Heart left ventricle (tissue), 16 donors: Measurements from ENCODE around the gene MTX3. TPM values are rescaled to one million over a fixed set of nuclear protein-coding genes. Genes with fewer than 3 reads are reported as not detected.

Experiments
- ATAC-seq, 4 donors: fragments of 200-7000 bp; cut with Tn5 transposase; one replicate each; pipeline ENCODE4 v1.9.1; 2020 to 2022; ENCODE audit warnings: moderate library complexity in 4 of 4, mild to moderate bottlenecking in 3 of 4, moderate number of reproducible peaks in 1 of 4
- DNase-seq, 5 donors: peaks; one replicate each; pipeline ENCODE4 v3.0.0-alpha.2; 2020
- H3K27ac ChIP-seq, 12 donors: fragments of 200-600 bp; sonication (generic) in 4 of 12; one replicate each; pipeline versions ENCODE4 v1.5.0 to v1.8.0; 2016 to 2022; ENCODE audit warnings: mild to moderate bottlenecking in 2 of 12
- H3K27me3 ChIP-seq, 9 donors: fragments of 200-600 bp; sonication (generic) in 2 of 9; one replicate each; pipeline versions ENCODE4 v1.5.1 to v1.8.0; 2016 to 2022; ENCODE audit warnings: mild to moderate bottlenecking in 3 of 9
- H3K36me3 ChIP-seq, 9 donors: fragments of 200-600 bp; sonication (generic) in 2 of 9; one replicate each; pipeline versions ENCODE4 v1.5.0 to v1.8.0; 2018 to 2022; ENCODE audit warnings: mild to moderate bottlenecking in 2 of 9
- H3K4me1 ChIP-seq, 12 donors: fragments of 200-600 bp; sonication (generic) in 4 of 12; one replicate each; pipeline versions ENCODE4 v1.5.0 to v1.8.0; 2016 to 2022; ENCODE audit warnings: mild to moderate bottlenecking in 3 of 12
- H3K4me3 ChIP-seq, 12 donors: fragments of 200-600 bp; sonication (generic) in 4 of 12; one replicate each; pipeline versions ENCODE4 v1.5.0 to v1.8.0; 2017 to 2022; ENCODE audit warnings: mild to moderate bottlenecking in 9 of 12, moderate library complexity in 4 of 12
- H3K9me3 ChIP-seq, 12 donors: fragments of 200-600 bp; sonication (generic) in 4 of 12; one replicate each; pipeline versions ENCODE4 v1.5.0 to v1.8.0; 2016 to 2022; ENCODE audit warnings: mild to moderate bottlenecking in 1 of 12
- POLR2A ChIP-seq, 2 donors: fragments of 450-650 bp; IDR thresholded peaks; one replicate each; pipeline ENCODE4 v1.6.1; 2017; ENCODE audit warnings: antibody characterized with exemption in 2 of 2, mild to moderate bottlenecking in 2 of 2, moderate library complexity in 2 of 2
- WGBS, 4 donors: extraction: QIAGEN DNeasy Blood & Tissue Kit in 2 of 4; methylation state at CpG; one replicate each; pipeline versions ENCODE4 v1.1.5 to v1.1.7; 2013 to 2018; 5-methylcytosine and 5-hydroxymethylcytosine counted together
- intact Hi-C, 10 donors: fragments of 100-400 bp; cut with DNase I; formaldehyde crosslinking; loops; one replicate each; pipeline versions ENCODE4 v1.11.1 to v1.14.2; 2022
- polyA plus RNA-seq, 2 donors: library from polyadenylated mRNA; stranded (reverse); fragments of 200-250 nt; gene quantifications; one replicate each; pipeline ENCODE4 v1.2.3, GENCODE V29; 2013
- total RNA-seq, 9 donors: library from RNA; depleted of rRNA in 2 of 9; stranded (reverse); fragments of >200 nt in 2 of 9; fragmentation: NEBNext Ultra II Directional in 3 of 9; extraction: Animal tissue kit (Norgen Biotek cat#: 25700) in 3 of 9; gene quantifications; one replicate each; pipeline versions ENCODE4 v1.1.0 to v1.2.4, GENCODE V29; 2016 to 2023
- TF ChIP-seq, protein P1 (sequence below), 12 donors: fragments of 200-600 bp; sonication (generic) in 4 of 12; IDR thresholded peaks; one replicate each; pipeline versions ENCODE4 v1.5.0 to v1.8.0; 2018 to 2022; ENCODE audit warnings: antibody characterized with exemption in 12 of 12, mild to moderate bottlenecking in 5 of 12
- donor health status: ischemic (EF 13 %, LVEDD 7.1; RV severe dilation, severe dysfunction).
- donor health status: healthy with polysubstance abuse.
- donor health status: DM: no; HTN: yes; CAD: no.
- donor health status: DM: no; HTN: no; CAD: no.
- donor health status: ischemic (EF 25% LVEDD 6.9; RV normal size, moderate dysfunction).
- donor health status: ischemic (EF 25% LVEDD 5.7; RV mildly dilated, moderate dysfunction).
- donor health status: healthy.
- donor health status: DM: yes; HTN: yes; CAD: no.
- donor health status: ischemic (EF 35%, LVEDD 5.7; RV mildly dilated, moderate dysfunction).
- donor health status: nonischemic (EF 11% LVEDD 7.7; RV severe dilation, severe dysfunction).
- donor health status: DM: yes; HTN: yes; CAD: no.
- donor health status: PGD.
- donor health status: ischemic (EF 29% LVEDD 5.4; RV normal size, mild dysfunction).
- donor health status: nonischemic (EF 23%, LVEDD 6.1; RV moderate dilation, normal function).

The MTX3 gene
- total and polyA plus RNA-seq, 11 donors, result 4.2 to 14.4 (median 11.8) TPM

- TF ChIP-seq, protein P1, sequence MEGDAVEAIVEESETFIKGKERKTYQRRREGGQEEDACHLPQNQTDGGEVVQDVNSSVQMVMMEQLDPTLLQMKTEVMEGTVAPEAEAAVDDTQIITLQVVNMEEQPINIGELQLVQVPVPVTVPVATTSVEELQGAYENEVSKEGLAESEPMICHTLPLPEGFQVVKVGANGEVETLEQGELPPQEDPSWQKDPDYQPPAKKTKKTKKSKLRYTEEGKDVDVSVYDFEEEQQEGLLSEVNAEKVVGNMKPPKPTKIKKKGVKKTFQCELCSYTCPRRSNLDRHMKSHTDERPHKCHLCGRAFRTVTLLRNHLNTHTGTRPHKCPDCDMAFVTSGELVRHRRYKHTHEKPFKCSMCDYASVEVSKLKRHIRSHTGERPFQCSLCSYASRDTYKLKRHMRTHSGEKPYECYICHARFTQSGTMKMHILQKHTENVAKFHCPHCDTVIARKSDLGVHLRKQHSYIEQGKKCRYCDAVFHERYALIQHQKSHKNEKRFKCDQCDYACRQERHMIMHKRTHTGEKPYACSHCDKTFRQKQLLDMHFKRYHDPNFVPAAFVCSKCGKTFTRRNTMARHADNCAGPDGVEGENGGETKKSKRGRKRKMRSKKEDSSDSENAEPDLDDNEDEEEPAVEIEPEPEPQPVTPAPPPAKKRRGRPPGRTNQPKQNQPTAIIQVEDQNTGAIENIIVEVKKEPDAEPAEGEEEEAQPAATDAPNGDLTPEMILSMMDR (IDR thresholded peaks at IDR 0.05), result no peak
- peak in 3 of 4 donors; percentile 56 to 76 (median 72) for ATAC-seq
Measured at GRCh38 chr5:79932510-79933504, 58.3 kb downstream of the MTX3 start.

GRCh38 chr5:79931866-79932265, 59.2 kb downstream of the MTX3 start:
- Histone ChIP-seq H3K9me3 (no peaks in the 10 kb centered on the region), H3K4me1 (peaks cover 0 to 17% (median 2%) of the 10 kb centered on the region in 12 donors), H3K27me3 (no peaks in the 10 kb centered on the region), H3K36me3 (no peaks in the 10 kb centered on the region), H3K4me3 (no peak overlapping the region), H3K27ac (peak overlapping the region in 2 of 12 donors; percentile 12 to 54)
- ATAC-seq (no peak), DNase-seq (no peak)
- intact Hi-C loops, result no loop called here
- WGBS, 4 donors, result 86 to 88% (median 87%) methylated on average over 4 of the region's 4 CpGs
- TF ChIP-seq POLR2A (IDR thresholded peaks at IDR 0.05), result no peak
- TF ChIP-seq, protein P1 (IDR thresholded peaks at IDR 0.05), result no peak

More at GRCh38 chr5:79932510-79933504, 58.3 kb downstream of the MTX3 start:
- no peaks in the 10 kb centered on the region for H3K36me3 ChIP-seq
- H3K9me3 ChIP-seq, result no peaks in the 10 kb centered on the region
- intact Hi-C loops, result no loop called here
- peaks cover 0 to 17% (median 2%) of the 10 kb centered on the region in 12 donors for H3K4me1 ChIP-seq
- H3K4me3 ChIP-seq, result no peak overlapping the region
- DNase-seq, result peak in 4 of 5 donors; percentile 24 to 42 (median 31)
- peak overlapping the region in 2 of 12 donors; percentile 36 to 54 for H3K27ac ChIP-seq
- H3K27me3 ChIP-seq, result no peaks in the 10 kb centered on the region
- 69 to 77% (median 74%) methylated on average over 8 to 10 of the region's 10 CpGs for WGBS, 4 donors

DNA sequence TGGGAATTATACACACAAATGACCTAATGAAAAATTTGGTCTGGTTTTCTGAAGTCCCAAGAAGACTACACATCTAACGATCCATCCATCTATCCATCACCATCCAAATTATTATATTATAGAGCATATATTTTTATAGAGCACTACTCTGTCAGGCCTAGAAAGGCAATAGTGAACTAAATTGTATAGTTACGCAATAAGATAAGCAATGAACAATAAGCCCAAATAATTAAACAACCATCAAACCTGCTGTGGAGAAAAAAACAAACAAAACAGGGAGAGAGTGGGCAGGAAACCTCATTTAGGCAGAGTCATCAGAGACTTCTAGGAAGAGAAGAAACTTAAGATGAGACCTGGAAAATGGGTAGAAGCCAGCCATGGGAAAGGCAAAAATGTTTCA, 59.7 kb downstream of the MTX3 start:
- DNase-seq (no peak), ATAC-seq (no peak)
- H3K27me3 ChIP-seq, result no peaks in the 10 kb centered on the region
- no peak overlapping the region for H3K4me3 ChIP-seq
- 91 to 98% (median 95%) methylated on average over 2 of the region's 2 CpGs for WGBS, 4 donors
- TF ChIP-seq, protein P1 (IDR thresholded peaks at IDR 0.05), result no peak
- TF ChIP-seq POLR2A (IDR thresholded peaks at IDR 0.05), result no peak
- intact Hi-C loops, result no loop called here
- no peaks in the 10 kb centered on the region for H3K36me3 ChIP-seq
- H3K9me3 ChIP-seq, result no peaks in the 10 kb centered on the region
- no peak overlapping the region for H3K27ac ChIP-seq
- H3K4me1 ChIP-seq, result peaks cover 0 to 15% (median 2%) of the 10 kb centered on the region in 12 donors

DNA sequence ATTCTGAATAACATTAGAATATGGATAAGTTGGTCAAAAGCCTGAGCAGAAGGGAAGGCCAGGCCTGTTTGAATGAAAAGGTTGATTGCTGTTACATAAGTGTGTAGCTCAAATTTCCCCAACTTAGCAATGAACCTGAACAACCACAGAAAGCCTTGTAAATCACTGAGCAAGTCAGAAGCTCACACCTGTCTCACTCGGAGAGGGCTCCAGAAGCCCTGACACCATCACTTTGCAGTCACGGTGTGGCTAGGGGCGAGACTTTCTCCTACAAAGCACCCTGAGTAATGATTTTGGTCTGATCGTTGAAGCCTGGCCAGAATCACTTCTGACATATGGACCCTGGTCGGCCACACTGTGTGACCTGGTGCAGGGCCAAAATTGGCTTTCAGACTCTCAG, 62.0 kb downstream of the MTX3 start:
- ATAC-seq (no peak), DNase-seq (no peak)
- H3K9me3 ChIP-seq, result no peaks in the 10 kb centered on the region
- no peaks in the 10 kb centered on the region for H3K27me3 ChIP-seq
- H3K4me3 ChIP-seq, result no peak overlapping the region
- no peaks in the 10 kb centered on the region for H3K36me3 ChIP-seq
- TF ChIP-seq, protein P1 (IDR thresholded peaks at IDR 0.05), result no peak
- intact Hi-C loops, result no loop called here
- WGBS, 4 donors, result 68 to 91% (median 88%) methylated on average over 5 of the region's 5 CpGs
- H3K27ac ChIP-seq, result no peak overlapping the region
- peaks cover 0 to 12% (median 0%) of the 10 kb centered on the region in 12 donors for H3K4me1 ChIP-seq
